PC-9 (cell line): ENCODE data around the gene UNC5B. TPM values are rescaled to one million over a fixed set of nuclear protein-coding genes. Genes with fewer than 3 reads are reported as not detected.
A peak's percentile ranks its signal among the peaks of the same experiment; 100 is the strongest.

ENCODE experiments used
- BruUV-seq: library from RNA; stranded (reverse); fragments of 400-500 nt; replicated peaks from 2 replicates; lab custom pipeline; 2021; lab: Mats Ljungman, UMichigan
- CTCF ChIA-PET: fragments of 300-600 bp; sonication (Branson Sonifier 250); formaldehyde crosslinking; loops from one replicate; lab custom pipeline; 2022; ENCODE audit warnings: antibody characterized with exemption; lab: Charles Lee
- POLR2A ChIA-PET: fragments of 300-600 bp; sonication (Branson Sonifier 250); formaldehyde crosslinking; loops from one replicate; lab custom pipeline; 2022; ENCODE audit warnings: antibody characterized with exemption; ENCODE audit not compliant: unreplicated experiment; lab: Charles Lee
- DNase-seq, 2 experiments: peaks; one replicate each; pipeline versions ENCODE4 v3.0.0 to v3.0.0-alpha.2; 2015 to 2022; ENCODE audit warnings: mixed read lengths in 1 of 2
- H2AFZ ChIP-seq: fragments of 200-600 bp; sonication (generic); 2 replicates; pipeline ENCODE4 v1.8.1; 2017; ENCODE audit warnings: antibody characterized with exemption
- H3F3A ChIP-seq: fragments of 200-600 bp; sonication (generic); 2 replicates; pipeline ENCODE4 v1.8.1; 2017; ENCODE audit warnings: antibody characterized with exemption, mild to moderate bottlenecking, low read depth; ENCODE audit not compliant: insufficient read depth
- H3K27ac ChIP-seq: fragments of 200-600 bp; sonication (generic); 2 replicates; pipeline ENCODE4 v1.6.1; 2016; ENCODE audit warnings: mixed run types
- H3K27me3 ChIP-seq: fragments of 200-600 bp; sonication (generic); 2 replicates; pipeline ENCODE4 v1.6.1; 2016; ENCODE audit warnings: low read depth, mixed run types; ENCODE audit not compliant: insufficient read depth
- H3K36me3 ChIP-seq: fragments of 200-600 bp; sonication (generic); 2 replicates; pipeline ENCODE4 v1.6.1; 2016; ENCODE audit warnings: low read depth, mixed run types
- H3K4me1 ChIP-seq: fragments of 200-600 bp; sonication (generic); replicated peaks from 2 replicates; pipeline ENCODE4 v1.6.1; 2016; ENCODE audit warnings: mixed run types; ENCODE audit not compliant: insufficient read depth
- H3K4me2 ChIP-seq: fragments of 200-600 bp; sonication (generic); 2 replicates; pipeline ENCODE4 v1.6.1; 2017; ENCODE audit warnings: mixed run types
- H3K4me3 ChIP-seq: fragments of 200-600 bp; sonication (generic); 2 replicates; pipeline ENCODE4 v1.6.1; 2016; ENCODE audit warnings: mixed run types
- H3K79me2 ChIP-seq: fragments of 200-600 bp; sonication (generic); 2 replicates; pipeline ENCODE4 v1.6.1; 2017; ENCODE audit warnings: low read depth, mixed run types
- H3K9me2 ChIP-seq: fragments of 200-600 bp; sonication (generic); 2 replicates; pipeline ENCODE4 v1.8.1; 2017; ENCODE audit warnings: mild to moderate bottlenecking; ENCODE audit not compliant: insufficient read depth
- H3K9me3 ChIP-seq: fragments of 200-600 bp; sonication (generic); 2 replicates; pipeline ENCODE4 v1.8.1; 2016; ENCODE audit warnings: low read depth; ENCODE audit not compliant: insufficient read depth
- H4K20me1 ChIP-seq: fragments of 200-600 bp; sonication (generic); 2 replicates; pipeline ENCODE4 v1.8.1; 2017; ENCODE audit not compliant: insufficient read depth
- EZH2 ChIP-seq: fragments of 200-600 bp; sonication (generic); IDR thresholded peaks from 2 replicates; pipeline ENCODE4 v1.8.0; 2017; ENCODE audit warnings: antibody characterized with exemption, low read depth
- intact Hi-C: fragments of 100-400 bp; cut with micrococcal nuclease; formaldehyde crosslinking; loops from one replicate; pipeline ENCODE4 v1.10.0; 2022; ENCODE audit not compliant: unreplicated experiment
- total RNA-seq: library from RNA; stranded (reverse); gene quantifications from 2 replicates; pipeline ENCODE4 v1.2.3, GENCODE V29; 2021
- TF ChIP-seq, protein P1 (sequence below): fragments of 200-600 bp; sonication (generic); conservative IDR thresholded peaks from 2 replicates; pipeline ENCODE4 v1.6.1; 2017; ENCODE audit warnings: mixed run types, antibody characterized with exemption, mild to moderate bottlenecking, moderate library complexity

Gene UNC5B
- total RNA-seq, 1 experiment from 2014 or later = 1.7 TPM

DNA sequence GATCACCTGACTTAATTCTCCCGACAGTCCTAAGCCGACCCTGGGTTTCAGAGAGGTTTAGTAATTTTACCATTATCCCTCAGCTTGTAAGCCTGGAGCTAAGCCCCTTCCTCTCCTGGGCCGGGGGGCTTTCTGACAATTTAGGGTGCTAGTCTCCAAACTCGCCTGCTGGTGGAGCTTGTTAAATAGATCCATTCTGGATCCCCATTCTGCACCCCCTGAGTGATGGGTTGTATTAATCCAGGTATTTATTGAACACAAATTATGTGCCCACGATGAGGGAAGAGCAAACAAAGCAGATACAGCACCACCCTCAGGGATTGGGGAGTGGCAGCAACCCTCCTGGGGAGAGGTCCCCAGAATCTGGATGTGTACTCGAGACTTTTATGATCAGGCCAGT, 105.4 kb downstream of the UNC5B start:
- peaks cover 20% of the 10 kb centered on the region for H3K4me1 ChIP-seq
- H3K27ac ChIP-seq = no peak overlapping the region
- no peaks in the 10 kb centered on the region for H3K9me2 ChIP-seq
- no peaks in the 10 kb centered on the region for H3K9me3 ChIP-seq
- intact Hi-C loops = loop anchor here (5.0 to 10.0 kb wide), 2 partner anchors 450 to 1017 kb away; no protein-coding TSS in a partner anchor
- TF ChIP-seq EZH2 = no peak
- TF ChIP-seq, protein P1, sequence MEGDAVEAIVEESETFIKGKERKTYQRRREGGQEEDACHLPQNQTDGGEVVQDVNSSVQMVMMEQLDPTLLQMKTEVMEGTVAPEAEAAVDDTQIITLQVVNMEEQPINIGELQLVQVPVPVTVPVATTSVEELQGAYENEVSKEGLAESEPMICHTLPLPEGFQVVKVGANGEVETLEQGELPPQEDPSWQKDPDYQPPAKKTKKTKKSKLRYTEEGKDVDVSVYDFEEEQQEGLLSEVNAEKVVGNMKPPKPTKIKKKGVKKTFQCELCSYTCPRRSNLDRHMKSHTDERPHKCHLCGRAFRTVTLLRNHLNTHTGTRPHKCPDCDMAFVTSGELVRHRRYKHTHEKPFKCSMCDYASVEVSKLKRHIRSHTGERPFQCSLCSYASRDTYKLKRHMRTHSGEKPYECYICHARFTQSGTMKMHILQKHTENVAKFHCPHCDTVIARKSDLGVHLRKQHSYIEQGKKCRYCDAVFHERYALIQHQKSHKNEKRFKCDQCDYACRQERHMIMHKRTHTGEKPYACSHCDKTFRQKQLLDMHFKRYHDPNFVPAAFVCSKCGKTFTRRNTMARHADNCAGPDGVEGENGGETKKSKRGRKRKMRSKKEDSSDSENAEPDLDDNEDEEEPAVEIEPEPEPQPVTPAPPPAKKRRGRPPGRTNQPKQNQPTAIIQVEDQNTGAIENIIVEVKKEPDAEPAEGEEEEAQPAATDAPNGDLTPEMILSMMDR = no peak
- no peak for DNase-seq
- ChIA-PET CTCF (no interaction called here), POLR2A (no interaction called here)
- 0 out of 2 replicates have a peak, but pooled peaks cover under 1% of the 10 kb centered on the region for H3K36me3 ChIP-seq
- H3K27me3 ChIP-seq = no peaks in the 10 kb centered on the region
- H2AFZ ChIP-seq = no peak overlapping the region
- H3K79me2 ChIP-seq = peaks cover 18% of the 10 kb centered on the region
- no peak overlapping the region for H3K4me3 ChIP-seq
- no peak overlapping the region for H3K4me2 ChIP-seq
- H4K20me1 ChIP-seq = no peaks in the 10 kb centered on the region
- peaks cover 23% of the 10 kb centered on the region; the same call in 1 of the 2 replicates for H3F3A ChIP-seq
- BruUV-seq = no TSS peak

DNA sequence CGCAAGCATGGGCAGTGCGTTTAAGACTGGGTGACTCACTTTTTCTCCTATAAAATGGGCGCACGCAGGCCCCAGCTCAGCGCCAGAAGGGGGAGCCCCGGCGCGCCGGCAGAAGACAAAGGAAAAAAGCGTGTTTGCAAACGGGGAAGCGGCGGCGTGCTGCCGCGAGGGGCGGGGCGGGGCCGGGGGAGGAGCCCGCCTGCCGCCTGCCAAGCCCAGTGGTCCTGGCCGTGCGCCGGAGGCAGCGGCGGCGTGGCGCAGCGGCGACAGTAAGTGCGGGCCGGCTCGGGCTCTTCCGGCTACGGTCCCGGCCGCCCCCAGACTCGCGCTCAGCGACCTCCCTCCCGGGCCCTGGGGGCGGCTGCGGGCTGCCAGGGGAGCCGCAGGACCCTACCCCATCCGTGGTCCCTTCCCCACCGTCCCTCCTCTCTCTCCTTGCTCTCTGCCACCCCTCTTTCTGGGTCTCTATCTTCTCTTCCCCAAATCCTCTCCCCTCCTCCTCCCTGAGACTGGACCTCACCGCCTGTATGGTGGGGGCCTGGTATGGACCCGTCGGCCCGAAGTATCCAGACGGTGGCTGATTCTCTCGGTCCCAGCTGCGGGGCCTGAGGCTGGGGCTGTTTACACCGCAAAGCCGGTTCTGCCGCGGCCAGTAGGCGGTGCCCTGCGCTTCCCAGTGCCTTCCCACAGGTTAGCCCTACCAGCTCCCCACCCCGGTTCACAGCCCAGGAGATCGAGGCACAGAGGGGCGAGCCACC, 106.9 kb downstream of the UNC5B start, which contains the start of gene SLC29A3:
Gene SLC29A3 (plus strand): TSS at position 218 of the 758 bp plus-strand sequence. CDS start 51 bp downstream, at position 269.
- peaks cover 16% of the 10 kb centered on the region; the same call in 1 of the 2 replicates for H3K36me3 ChIP-seq
- BruUV-seq = no TSS peak
- intact Hi-C loops = loop anchor here (1.0 to 10.0 kb wide), 9 partner anchors 30 to 1016 kb away; partner anchors contain the start of gene CDH23
- no peak within 1 kb of the TSS for H3K27ac ChIP-seq
- H3K4me1 ChIP-seq = peaks cover 19% of the 10 kb centered on the region
- ChIA-PET POLR2A (interaction anchor here (0.6 to 1.5 kb wide), 8 partner anchors 20 to 1799 kb away, joined by 3 to 18 read pairs (median 4); no protein-coding TSS in a partner anchor), CTCF (interaction anchor here (0.5 to 1.9 kb wide), 20 partner anchors 12 to 692 kb away, joined by 3 to 17 read pairs (median 6); no protein-coding TSS in a partner anchor)
- no peaks in the 10 kb centered on the region for H4K20me1 ChIP-seq
- peak within 1 kb of the TSS; percentile 95 for H2AFZ ChIP-seq
- H3K79me2 ChIP-seq = peaks cover 18% of the 10 kb centered on the region
- H3F3A ChIP-seq = peaks cover 23% of the 10 kb centered on the region; the same call in 1 of the 2 replicates
- H3K9me2 ChIP-seq = no peaks in the 10 kb centered on the region
- TF ChIP-seq, protein P1 = peak; percentile 84
- no peak for TF ChIP-seq EZH2
- H3K9me3 ChIP-seq = no peaks in the 10 kb centered on the region
- no peaks in the 10 kb centered on the region for H3K27me3 ChIP-seq
- peak within 1 kb of the TSS; percentile 65 for H3K4me3 ChIP-seq
- peak; percentile 68 to 83 for DNase-seq
- peak within 1 kb of the TSS; percentile 94 for H3K4me2 ChIP-seq

DNA sequence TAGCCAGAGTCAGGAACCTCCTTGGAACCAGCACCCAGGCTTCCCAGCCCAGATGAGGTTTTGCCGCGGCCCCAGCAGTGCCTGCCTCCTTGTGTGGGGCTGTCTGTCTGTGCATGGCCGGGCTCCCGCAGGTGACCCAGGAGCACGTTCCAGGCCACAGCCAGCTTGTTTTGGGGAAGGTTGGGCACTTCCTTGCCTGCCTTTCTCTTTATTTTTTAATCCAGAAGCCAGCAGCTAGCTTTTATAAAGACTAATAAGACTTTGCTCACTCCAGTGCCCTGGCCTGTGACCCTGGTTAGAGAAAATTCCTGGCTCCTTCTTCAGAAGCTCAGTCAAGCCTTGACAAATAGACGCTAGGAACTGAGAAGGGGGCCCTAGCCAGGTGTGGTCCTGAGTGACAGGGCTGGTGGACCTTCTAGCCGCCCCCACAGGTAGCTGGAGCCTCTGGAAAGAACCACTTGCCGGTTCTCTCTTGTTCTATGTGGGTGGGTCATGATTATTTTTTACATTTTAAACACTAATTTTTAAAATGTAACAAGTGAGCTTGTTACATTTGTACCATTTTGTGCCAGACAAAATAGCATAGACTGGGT, 107.5 kb downstream of the UNC5B start:
- Histone ChIP-seq H2AFZ (peak overlapping the region; percentile 95), H3K4me2 (peak overlapping the region; percentile 94), H3K36me3 (peaks cover 17% of the 10 kb centered on the region; the same call in 1 of the 2 replicates), H3K9me3 (no peaks in the 10 kb centered on the region), H3K79me2 (peaks cover 18% of the 10 kb centered on the region), H3K4me3 (peak overlapping the region; percentile 65), H3K4me1 (peaks cover 14% of the 10 kb centered on the region), H3F3A (peaks cover 23% of the 10 kb centered on the region; the same call in 1 of the 2 replicates), H4K20me1 (no peaks in the 10 kb centered on the region), H3K9me2 (no peaks in the 10 kb centered on the region), H3K27me3 (no peaks in the 10 kb centered on the region), H3K27ac (no peak overlapping the region)
- TF ChIP-seq, protein P1 = peak; percentile 20
- no peak for TF ChIP-seq EZH2
- TSS peak; percentile 30 for BruUV-seq
- ChIA-PET CTCF (interaction anchor here (0.6 to 1.9 kb wide), 11 partner anchors 20 to 388 kb away, joined by 3 to 17 read pairs (median 5); no protein-coding TSS in a partner anchor), POLR2A (interaction anchor here (0.6 to 1.5 kb wide), 4 partner anchors 14 to 57 kb away, joined by 4 to 7 read pairs (median 4); no protein-coding TSS in a partner anchor)
- no peak for DNase-seq
- intact Hi-C loops = loop anchor here (1.0 to 10.0 kb wide), 9 partner anchors 29 to 1015 kb away; partner anchors contain the start of gene CDH23
